ENCODE results near the gene ZNF236. TPM values are rescaled to one million over a fixed set of nuclear protein-coding genes. Genes with fewer than 3 reads are reported as not detected.
A peak's percentile ranks its signal among the peaks of the same experiment; 100 is the strongest.
"Not testable (repeated sequence)": the region's sequence is repeated elsewhere in the genome, so short reads cannot be mapped to it uniquely, and the experiment has no call there.

Gene ZNF236
- total RNA-seq (ENCODE audit: unreplicated experiment), result 19.4 TPM
- long read RNA-seq, partial matches to known transcripts, result 3 of 5 reads
- long read RNA-seq, other reads (novel, unspliced or antisense), result 2 of 5 reads

DNA sequence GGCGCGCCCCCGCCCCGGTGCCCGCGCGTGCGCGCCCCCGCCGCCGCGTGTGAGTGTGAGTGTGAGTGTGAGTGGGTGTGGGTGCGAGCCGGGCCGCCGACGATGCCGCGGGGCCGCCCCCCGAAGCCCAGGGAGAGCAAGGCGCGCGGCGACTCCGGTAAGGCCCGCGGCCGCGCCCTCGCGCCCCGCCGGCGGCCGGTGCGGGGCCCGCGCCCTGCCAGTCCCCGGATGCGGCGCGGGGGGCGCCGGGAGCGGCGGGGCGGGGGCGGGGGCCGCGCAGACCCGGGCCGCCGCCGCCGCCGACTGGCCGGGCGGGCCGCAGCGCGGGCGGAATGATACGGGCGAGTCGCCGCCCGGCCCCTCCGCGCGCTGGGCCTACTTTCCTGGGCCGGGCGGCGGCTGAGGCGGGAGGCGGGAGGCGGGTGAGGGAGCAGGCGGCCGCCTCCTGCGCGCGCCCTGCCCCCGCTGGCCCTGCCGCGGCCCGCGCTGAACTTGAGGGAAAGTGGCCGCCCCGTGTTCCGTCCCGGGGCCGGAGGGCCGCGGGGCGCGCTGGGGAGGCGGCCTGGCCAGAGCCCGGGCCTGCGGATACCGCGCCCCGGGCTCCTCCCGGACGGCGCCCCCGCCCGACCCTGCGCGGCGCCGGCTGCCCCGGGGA, at the start of gene ZNF236:
Gene ZNF236, plus strand, starts transcription at position 52 of the 655 bp plus-strand sequence. Its CDS starts 51 bp downstream, at position 103.
- TF ChIP-seq, protein P1, sequence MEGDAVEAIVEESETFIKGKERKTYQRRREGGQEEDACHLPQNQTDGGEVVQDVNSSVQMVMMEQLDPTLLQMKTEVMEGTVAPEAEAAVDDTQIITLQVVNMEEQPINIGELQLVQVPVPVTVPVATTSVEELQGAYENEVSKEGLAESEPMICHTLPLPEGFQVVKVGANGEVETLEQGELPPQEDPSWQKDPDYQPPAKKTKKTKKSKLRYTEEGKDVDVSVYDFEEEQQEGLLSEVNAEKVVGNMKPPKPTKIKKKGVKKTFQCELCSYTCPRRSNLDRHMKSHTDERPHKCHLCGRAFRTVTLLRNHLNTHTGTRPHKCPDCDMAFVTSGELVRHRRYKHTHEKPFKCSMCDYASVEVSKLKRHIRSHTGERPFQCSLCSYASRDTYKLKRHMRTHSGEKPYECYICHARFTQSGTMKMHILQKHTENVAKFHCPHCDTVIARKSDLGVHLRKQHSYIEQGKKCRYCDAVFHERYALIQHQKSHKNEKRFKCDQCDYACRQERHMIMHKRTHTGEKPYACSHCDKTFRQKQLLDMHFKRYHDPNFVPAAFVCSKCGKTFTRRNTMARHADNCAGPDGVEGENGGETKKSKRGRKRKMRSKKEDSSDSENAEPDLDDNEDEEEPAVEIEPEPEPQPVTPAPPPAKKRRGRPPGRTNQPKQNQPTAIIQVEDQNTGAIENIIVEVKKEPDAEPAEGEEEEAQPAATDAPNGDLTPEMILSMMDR (IDR thresholded peaks at IDR 0.05; ENCODE audit: unreplicated experiment), result no peak
- Mint-ChIP-seq H3K9me3 (ENCODE audit: unreplicated experiment) (no peaks in the 10 kb centered on the region), H3K4me3 (ENCODE audit: unreplicated experiment) (peak within 1 kb of the TSS; percentile 96), H3K36me3 (ENCODE audit: low read depth, unreplicated experiment) (peaks cover 7% of the 10 kb centered on the region), H3K4me1 (ENCODE audit: unreplicated experiment) (peaks cover 16% of the 10 kb centered on the region), H3K27me3 (ENCODE audit: unreplicated experiment) (peaks cover 18% of the 10 kb centered on the region), H3K27ac (ENCODE audit: unreplicated experiment) (peak within 1 kb of the TSS; percentile 77)
- DNase-seq (ENCODE audit: low spot score), result peak; percentile 81

DNA sequence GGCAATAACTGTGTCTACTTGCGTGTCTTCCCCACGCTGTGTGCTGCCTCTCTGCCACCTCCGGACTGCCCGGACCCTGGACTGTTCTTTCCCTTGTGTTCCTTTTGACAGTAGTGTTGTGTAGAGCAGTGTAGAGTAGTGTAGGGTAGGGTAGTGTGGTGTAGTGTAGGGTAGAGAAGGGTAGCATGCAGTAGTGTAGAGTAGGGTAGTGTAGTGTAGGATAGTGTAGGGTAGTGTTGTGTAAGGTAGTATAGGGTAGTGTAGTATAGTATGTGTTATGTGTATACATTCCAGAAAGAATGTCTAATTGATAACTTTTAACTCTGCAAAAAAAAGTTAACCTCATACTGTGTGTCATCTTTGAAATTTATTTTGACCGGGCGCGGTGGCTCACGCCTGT, 49.7 kb upstream of the ZNF236 start:
- Mint-ChIP-seq H3K36me3 (ENCODE audit: low read depth, unreplicated experiment) (no peaks in the 10 kb centered on the region), H3K9me3 (ENCODE audit: unreplicated experiment) (no peaks in the 10 kb centered on the region), H3K4me1 (ENCODE audit: unreplicated experiment) (no peaks in the 10 kb centered on the region), H3K27me3 (ENCODE audit: unreplicated experiment) (no peaks in the 10 kb centered on the region), H3K4me3 (ENCODE audit: unreplicated experiment) (no peak overlapping the region), H3K27ac (ENCODE audit: unreplicated experiment) (no peak overlapping the region)
- TF ChIP-seq, protein P1 (IDR thresholded peaks at IDR 0.05; ENCODE audit: unreplicated experiment), result no peak
- no peak for DNase-seq (ENCODE audit: low spot score)

DNA sequence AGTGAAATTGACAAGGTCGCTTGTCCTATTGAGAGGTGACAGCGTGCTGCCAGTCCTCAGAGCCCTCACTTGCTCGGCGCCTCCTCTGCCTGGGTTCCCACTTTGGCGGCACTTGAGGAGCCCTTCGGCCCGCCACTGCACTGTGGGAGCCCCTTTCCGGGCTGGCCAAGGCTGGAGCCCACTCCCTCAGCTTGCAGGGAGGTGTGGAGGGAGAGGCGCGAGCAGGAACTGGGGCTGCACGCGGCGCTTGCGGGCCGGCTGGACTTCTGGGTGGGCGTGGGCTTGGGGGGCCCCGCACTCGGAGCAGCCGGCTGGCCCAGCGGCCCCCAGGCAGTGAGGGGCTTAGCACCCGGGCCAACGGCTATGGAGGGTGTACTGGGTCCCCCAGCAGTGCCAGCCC, 45.3 kb upstream of the ZNF236 start:
- DNase-seq (ENCODE audit: low spot score); H3K9me3 Mint-ChIP-seq (ENCODE audit: unreplicated experiment); H3K27me3 Mint-ChIP-seq (ENCODE audit: unreplicated experiment); H3K27ac Mint-ChIP-seq (ENCODE audit: unreplicated experiment); H3K4me3 Mint-ChIP-seq (ENCODE audit: unreplicated experiment); H3K36me3 Mint-ChIP-seq (ENCODE audit: low read depth, unreplicated experiment); H3K4me1 Mint-ChIP-seq (ENCODE audit: unreplicated experiment): not testable (repeated sequence)

DNA sequence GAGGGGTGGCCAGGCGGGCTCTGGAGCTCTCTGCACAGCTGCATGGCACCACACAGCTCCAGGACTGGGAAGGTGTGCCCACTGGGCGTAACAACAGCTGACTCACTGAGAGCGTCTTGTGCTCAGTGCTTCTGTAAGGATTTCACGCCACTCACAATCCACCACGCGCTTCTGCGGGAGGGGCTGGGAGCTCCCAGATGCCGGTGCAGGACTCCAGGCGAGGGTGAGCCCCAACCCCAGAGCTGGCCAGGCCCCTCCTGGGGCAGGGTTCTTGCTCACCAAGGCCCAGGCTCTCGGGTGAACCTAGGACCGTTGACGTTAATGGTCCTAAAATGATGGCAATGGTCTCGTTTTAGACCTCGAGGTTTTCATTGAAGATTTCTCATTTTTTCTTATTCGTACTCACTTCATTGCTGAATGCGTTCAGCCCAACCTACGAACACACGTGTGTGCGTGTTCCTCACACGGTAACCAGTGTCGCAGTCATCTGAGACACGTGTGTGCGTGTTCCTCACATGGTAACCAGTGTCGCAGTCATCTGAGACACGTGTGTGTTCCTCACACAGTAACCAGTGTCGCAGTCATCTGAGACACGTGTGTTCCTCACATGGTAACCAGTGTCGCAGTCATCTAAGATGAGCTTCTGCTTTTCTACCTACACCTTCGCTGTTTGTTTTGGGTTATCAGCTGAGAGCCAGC, 38.4 kb upstream of the ZNF236 start:
- DNase-seq (ENCODE audit: low spot score), result no peak
- Mint-ChIP-seq H3K36me3 (ENCODE audit: low read depth, unreplicated experiment) (no peaks in the 10 kb centered on the region), H3K4me3 (ENCODE audit: unreplicated experiment) (no peak overlapping the region), H3K27ac (ENCODE audit: unreplicated experiment) (no peak overlapping the region), H3K4me1 (ENCODE audit: unreplicated experiment) (no peaks in the 10 kb centered on the region), H3K27me3 (ENCODE audit: unreplicated experiment) (peaks cover 4% of the 10 kb centered on the region), H3K9me3 (ENCODE audit: unreplicated experiment) (no peaks in the 10 kb centered on the region)
- TF ChIP-seq, protein P1 (IDR thresholded peaks at IDR 0.05; ENCODE audit: unreplicated experiment), result no peak

DNA sequence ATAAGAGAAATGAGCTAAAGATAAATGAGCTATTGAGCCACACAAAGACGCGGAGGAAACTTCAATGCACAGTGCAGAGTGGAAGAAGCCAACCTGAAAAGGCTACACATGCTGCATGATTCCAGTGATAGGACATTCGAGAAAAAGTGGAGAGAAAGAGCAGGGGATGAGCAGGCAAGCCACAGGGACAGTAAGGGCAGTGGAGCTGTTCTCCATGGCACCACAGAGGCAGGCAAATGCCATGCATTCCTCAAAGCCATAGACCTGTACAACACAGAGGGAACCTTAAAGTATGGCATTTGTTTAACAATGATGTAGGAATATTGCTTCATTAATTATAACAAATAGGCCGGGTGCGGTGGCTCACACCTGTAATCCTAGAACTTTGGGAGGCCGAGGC, 36.5 kb upstream of the ZNF236 start:
- Mint-ChIP-seq H3K4me3 (ENCODE audit: unreplicated experiment) (no peak overlapping the region), H3K36me3 (ENCODE audit: low read depth, unreplicated experiment) (peaks cover 2% of the 10 kb centered on the region), H3K9me3 (ENCODE audit: unreplicated experiment) (peaks cover 2% of the 10 kb centered on the region), H3K4me1 (ENCODE audit: unreplicated experiment) (no peaks in the 10 kb centered on the region), H3K27ac (ENCODE audit: unreplicated experiment) (no peak overlapping the region), H3K27me3 (ENCODE audit: unreplicated experiment) (peaks cover 2% of the 10 kb centered on the region)
- no peak for DNase-seq (ENCODE audit: low spot score)
- TF ChIP-seq, protein P1 (IDR thresholded peaks at IDR 0.05; ENCODE audit: unreplicated experiment), result no peak

Data from endothelial cell (in vitro differentiated cells).